22Rv1 (cell line): ENCODE results near the gene SPANXB1.
"Not testable (repeated sequence)": the region's sequence is repeated elsewhere in the genome, so short reads cannot be mapped to it uniquely, and the experiment has no call there.

Source experiments
- H3K27ac ChIP-seq: fragments of 450-650 bp; 2 replicates; pipeline ENCODE4 v1.5.1; 2017
- CTCF ChIP-seq: fragments of 450-650 bp; IDR thresholded peaks from 2 replicates; pipeline ENCODE4 v1.5.1; 2017; ENCODE audit warnings: mild to moderate bottlenecking
- ZFX ChIP-seq: fragments of 450-650 bp; IDR thresholded peaks from 2 replicates; pipeline ENCODE4 v1.6.1; 2017; ENCODE audit warnings: antibody characterized with exemption, borderline replicate concordance

The SPANXB1 gene

GRCh38 chrX:141002568-141002967 is at the start of gene SPANXB1:
Gene SPANXB1 (plus strand): TSS chrX:141002594. CDS start chrX:141002694, 100 bp downstream.
- not testable (repeated sequence) for H3K27ac ChIP-seq

GRCh38 chrX:140967036-140967435 is 35.4 kb upstream of the SPANXB1 start:
- TF ChIP-seq CTCF (no peak), ZFX (no peak)
- no peak overlapping the region for H3K27ac ChIP-seq

GRCh38 chrX:140971099-140971795 is 31.1 kb upstream of the SPANXB1 start:
- no peak overlapping the region for H3K27ac ChIP-seq
- TF ChIP-seq ZFX (no peak), CTCF (no peak)

- TF ChIP-seq CTCF (no peak), ZFX (no peak)
- no peak overlapping the region for H3K27ac ChIP-seq
Measured at GRCh38 chrX:140975472-140975871, 26.9 kb upstream of the SPANXB1 start.

- TF ChIP-seq CTCF (no peak), ZFX (no peak)
- H3K27ac ChIP-seq: no peak overlapping the region
Measured at GRCh38 chrX:140980271-140980670, 22.1 kb upstream of the SPANXB1 start.

- H3K27ac ChIP-seq: no peak overlapping the region
Measured at GRCh38 chrX:140983730-140984129, 18.7 kb upstream of the SPANXB1 start.

GRCh38 chrX:141005243-141005642 is 2.8 kb downstream of the SPANXB1 start:
- not testable (repeated sequence) for H3K27ac ChIP-seq

More at GRCh38 chrX:140983730-140984129, 18.7 kb upstream of the SPANXB1 start:
- TF ChIP-seq CTCF (no peak), ZFX (no peak)

GRCh38 chrX:141044246-141044645 is 41.9 kb downstream of the SPANXB1 start:
- H3K27ac ChIP-seq: not testable (repeated sequence)

- H3K27ac ChIP-seq: not testable (repeated sequence)
Measured at GRCh38 chrX:141049878-141050277, 47.5 kb downstream of the SPANXB1 start.

- not testable (repeated sequence) for H3K27ac ChIP-seq
Measured at GRCh38 chrX:141052098-141052497, 49.7 kb downstream of the SPANXB1 start.
